A673 (cell line): ENCODE measurements around the gene PIGV. TPM values are rescaled to one million over a fixed set of nuclear protein-coding genes. Genes with fewer than 3 reads are reported as not detected.
A peak's percentile ranks its signal among the peaks of the same experiment; 100 is the strongest.

Experiments used
- BruUV-seq: library from RNA; stranded (reverse); fragments of 400-500 nt; replicated peaks from 2 replicates; lab custom pipeline; 2021; lab: Mats Ljungman, UMichigan
- CTCF ChIA-PET: fragments of 300-600 bp; sonication (Branson Sonifier 250); formaldehyde crosslinking; loops from one replicate; lab custom pipeline; 2022; ENCODE audit warnings: antibody characterized with exemption; lab: Charles Lee
- POLR2A ChIA-PET: fragments of 300-600 bp; sonication (Branson Sonifier 250); formaldehyde crosslinking; loops from one replicate; lab custom pipeline; 2022; ENCODE audit warnings: antibody characterized with exemption; ENCODE audit not compliant: low non-redundant PET; lab: Charles Lee
- DNase-seq: peaks from one replicate; pipeline ENCODE4 v3.0.0-alpha.2; 2015; ENCODE audit warnings: low spot score
- H3K27ac ChIP-seq: fragments of 200-600 bp; sonication (generic); 2 replicates; pipeline ENCODE4 v1.5.1; 2016; ENCODE audit warnings: mixed run types, low read depth, mild to moderate bottlenecking, mixed read lengths, antibody characterized with exemption, low read length; ENCODE audit not compliant: poor library complexity, severe bottlenecking
- H3K27me3 ChIP-seq: fragments of 200-600 bp; sonication (generic); replicated peaks from 2 replicates; pipeline ENCODE4 v1.6.1; 2017; ENCODE audit warnings: mixed run types, low read depth, mild to moderate bottlenecking, mixed read lengths, antibody characterized with exemption, low read length; ENCODE audit not compliant: insufficient read depth, poor library complexity
- H3K36me3 ChIP-seq: fragments of 200-600 bp; sonication (generic); 2 replicates; pipeline ENCODE4 v1.6.1; 2016; ENCODE audit warnings: mixed run types, mild to moderate bottlenecking, mixed read lengths, antibody characterized with exemption, low read length; ENCODE audit not compliant: insufficient read depth, poor library complexity, severe bottlenecking
- H3K4me1 ChIP-seq: fragments of 200-600 bp; sonication (generic); 2 replicates; pipeline ENCODE4 v1.6.1; 2017; ENCODE audit warnings: mixed run types, mild to moderate bottlenecking, mixed read lengths, antibody characterized with exemption, low read length; ENCODE audit not compliant: insufficient read depth, poor library complexity, severe bottlenecking
- H3K4me3 ChIP-seq: fragments of 200-600 bp; sonication (generic); 2 replicates; pipeline ENCODE4 v1.5.1; 2016; ENCODE audit warnings: low read depth, mixed run types, mild to moderate bottlenecking, mixed read lengths, low read length; ENCODE audit not compliant: poor library complexity, severe bottlenecking
- H3K9me3 ChIP-seq: fragments of 200-600 bp; sonication (generic); 2 replicates; pipeline ENCODE4 v1.6.1; 2016; ENCODE audit warnings: mixed run types, low read depth, mild to moderate bottlenecking, mixed read lengths, antibody characterized with exemption, low read length; ENCODE audit not compliant: poor library complexity, severe bottlenecking
- CTCF ChIP-seq: fragments of 300-800, 200-600 bp; sonication (generic); conservative IDR thresholded peaks from 2 replicates; pipeline ENCODE4 v1.5.1; 2017; ENCODE audit warnings: low read depth, mild to moderate bottlenecking, antibody characterized with exemption, low read length, moderate library complexity, mixed read lengths
- EZH2 ChIP-seq: fragments of 200-600 bp; sonication (generic); IDR thresholded peaks from 2 replicates; pipeline ENCODE4 v1.6.1; 2017; ENCODE audit warnings: borderline replicate concordance, low read depth, mild to moderate bottlenecking, mixed read lengths, antibody characterized with exemption, low read length; ENCODE audit not compliant: poor library complexity, severe bottlenecking
- intact Hi-C: fragments of 100-400 bp; cut with micrococcal nuclease; formaldehyde crosslinking; loops from one replicate; pipeline ENCODE4 v1.10.0; 2022; ENCODE audit not compliant: unreplicated experiment
- total RNA-seq: library from RNA; stranded (reverse); gene quantifications from 2 replicates; pipeline ENCODE4 v1.2.3, GENCODE V29; 2021

The PIGV gene
- total RNA-seq, 1 experiment from 2014 or later = 4.9 TPM

DNA sequence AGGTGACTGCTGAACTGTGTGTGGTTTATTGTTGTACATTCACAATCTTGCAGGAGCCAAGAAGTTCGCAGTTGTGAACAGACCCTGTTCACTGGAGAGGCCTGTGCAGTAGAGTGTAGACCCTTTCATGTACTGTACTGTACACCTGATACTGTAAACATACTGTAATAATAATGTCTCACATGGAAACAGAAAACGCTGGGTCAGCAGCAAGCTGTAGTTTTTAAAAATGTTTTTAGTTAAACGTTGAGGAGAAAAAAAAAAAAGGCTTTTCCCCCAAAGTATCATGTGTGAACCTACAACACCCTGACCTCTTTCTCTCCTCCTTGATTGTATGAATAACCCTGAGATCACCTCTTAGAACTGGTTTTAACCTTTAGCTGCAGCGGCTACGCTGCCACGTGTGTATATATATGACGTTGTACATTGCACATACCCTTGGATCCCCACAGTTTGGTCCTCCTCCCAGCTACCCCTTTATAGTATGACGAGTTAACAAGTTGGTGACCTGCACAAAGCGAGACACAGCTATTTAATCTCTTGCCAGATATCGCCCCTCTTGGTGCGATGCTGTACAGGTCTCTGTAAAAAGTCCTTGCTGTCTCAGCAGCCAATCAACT, 6.4 kb upstream of the PIGV start:
- TSS peak; percentile 38 for BruUV-seq
- Histone ChIP-seq H3K27ac (no peak overlapping the region), H3K36me3 (peaks cover 70% of the 10 kb centered on the region)

GRCh38 chr1:26782521-26783212, 5.1 kb upstream of the PIGV start:
- TF ChIP-seq CTCF = no peak
- TF ChIP-seq EZH2 = no peak
- no TSS peak for BruUV-seq
- H3K4me3 ChIP-seq = no peak overlapping the region
- H3K27ac ChIP-seq = peak overlapping the region; percentile 40
- intact Hi-C loops = no loop called here
- no peak for DNase-seq
- H3K4me1 ChIP-seq = peaks cover 25% of the 10 kb centered on the region
- H3K27me3 ChIP-seq = no peaks in the 10 kb centered on the region
- POLR2A ChIA-PET = no interaction called here
- CTCF ChIA-PET = no interaction called here
- H3K36me3 ChIP-seq = peaks cover 56% of the 10 kb centered on the region
- no peaks in the 10 kb centered on the region for H3K9me3 ChIP-seq

More for the DNA sequence above, 6.4 kb upstream of the PIGV start:
- intact Hi-C loops = no loop called here
- CTCF ChIA-PET = interaction anchor here (0.6 kb wide), 1 partner anchor 45 kb away, joined by 4 read pairs; the partner anchor contains the start of gene ZDHHC18
- Histone ChIP-seq H3K4me1 (peaks cover 13% of the 10 kb centered on the region), H3K27me3 (no peaks in the 10 kb centered on the region), H3K4me3 (no peak overlapping the region), H3K9me3 (no peaks in the 10 kb centered on the region)
- POLR2A ChIA-PET = no interaction called here
- TF ChIP-seq CTCF (no peak), EZH2 (no peak)
- DNase-seq = no peak

- no TSS peak for BruUV-seq
- Histone ChIP-seq H3K36me3 (peaks cover 48% of the 10 kb centered on the region), H3K9me3 (no peaks in the 10 kb centered on the region), H3K27ac (peak overlapping the region; percentile 40), H3K27me3 (no peaks in the 10 kb centered on the region), H3K4me1 (peaks cover 27% of the 10 kb centered on the region), H3K4me3 (no peak overlapping the region)
- TF ChIP-seq CTCF = no peak
- no peak for TF ChIP-seq EZH2
- ChIA-PET CTCF (no interaction called here), POLR2A (no interaction called here)
- intact Hi-C loops = no loop called here
- DNase-seq = no peak
Measured at GRCh38 chr1:26783646-26784022, 4.1 kb upstream of the PIGV start.
